ENCODE data around the gene NEK7.
"Not testable (repeated sequence)": the region's sequence is repeated elsewhere in the genome, so short reads cannot be mapped to it uniquely, and the experiment has no call there.

NEK7 gene

DNA sequence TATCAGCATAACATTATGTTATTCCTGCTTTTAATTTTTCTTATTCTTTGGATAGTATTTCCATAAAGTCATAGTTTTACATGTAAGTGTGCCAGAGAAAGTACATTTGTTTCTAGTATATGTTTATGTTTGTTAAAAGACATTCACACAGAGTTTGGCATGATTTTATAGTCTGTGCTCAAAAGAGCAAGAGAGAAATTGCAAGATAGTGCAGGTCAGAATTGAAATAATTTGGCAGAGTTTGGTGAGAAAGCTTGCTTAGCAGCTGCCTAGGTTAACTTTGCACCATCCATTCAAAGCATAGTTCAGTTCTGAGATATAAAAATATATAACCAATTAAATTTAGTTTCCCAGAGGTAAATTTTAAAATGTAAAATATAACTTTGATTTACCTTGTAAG, 17.0 kb downstream of the NEK7 start:
- DNase-seq: no peak

DNA sequence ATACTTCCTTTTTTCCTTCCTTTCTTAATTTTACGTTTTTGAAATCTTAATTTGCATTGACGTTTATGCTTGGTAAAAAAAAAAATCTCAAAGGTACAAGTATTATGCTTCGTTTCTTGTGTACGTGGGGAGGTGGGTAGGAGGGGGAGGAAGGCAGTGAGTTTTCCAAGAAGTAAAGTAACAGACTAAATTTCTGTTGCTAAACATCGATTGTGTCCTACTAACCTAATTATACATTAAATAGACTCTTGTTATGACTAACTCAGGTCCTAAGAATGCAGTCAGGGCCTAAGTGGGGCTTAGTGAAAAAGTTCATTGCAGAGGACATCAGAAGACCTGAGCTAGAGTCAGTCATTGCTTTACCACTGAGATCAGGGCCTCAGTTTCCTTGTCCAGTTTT, 17.5 kb downstream of the NEK7 start:
- no peak for DNase-seq

DNA sequence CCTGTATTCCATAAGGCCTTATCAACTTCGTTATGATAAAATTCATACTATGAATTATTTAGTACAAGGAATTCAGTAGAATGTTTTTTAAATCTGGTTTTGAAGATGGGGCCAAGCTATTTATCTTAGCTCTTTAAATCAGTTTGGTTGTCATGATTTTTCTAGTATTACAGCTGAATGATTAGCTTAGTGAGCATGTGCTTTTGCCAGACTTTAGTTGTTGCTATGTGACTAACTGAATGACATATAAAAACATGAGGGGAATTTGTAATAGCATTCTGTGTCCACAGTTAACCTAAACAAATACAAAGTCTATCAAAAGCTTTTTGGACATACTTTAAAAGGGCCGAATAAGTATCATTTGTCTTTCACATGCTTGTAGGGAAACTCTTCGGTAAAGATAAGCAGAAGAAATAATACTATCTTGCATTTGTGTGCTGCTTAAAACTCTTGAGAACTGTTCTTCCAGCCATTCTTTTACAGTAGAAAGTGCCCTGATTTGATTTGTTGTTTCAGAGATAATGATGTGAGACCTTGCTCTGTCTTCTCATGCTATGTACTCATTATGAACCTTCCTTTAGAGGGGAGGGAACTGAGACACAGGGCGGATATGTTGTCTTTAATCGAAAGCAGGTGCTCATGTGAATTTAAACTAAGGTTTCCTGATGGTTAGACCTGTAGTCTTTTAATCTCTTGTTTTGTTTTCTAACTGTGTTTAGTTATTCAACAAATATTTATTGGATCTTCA, 18.8 kb downstream of the NEK7 start:
- DNase-seq: no peak

DNA sequence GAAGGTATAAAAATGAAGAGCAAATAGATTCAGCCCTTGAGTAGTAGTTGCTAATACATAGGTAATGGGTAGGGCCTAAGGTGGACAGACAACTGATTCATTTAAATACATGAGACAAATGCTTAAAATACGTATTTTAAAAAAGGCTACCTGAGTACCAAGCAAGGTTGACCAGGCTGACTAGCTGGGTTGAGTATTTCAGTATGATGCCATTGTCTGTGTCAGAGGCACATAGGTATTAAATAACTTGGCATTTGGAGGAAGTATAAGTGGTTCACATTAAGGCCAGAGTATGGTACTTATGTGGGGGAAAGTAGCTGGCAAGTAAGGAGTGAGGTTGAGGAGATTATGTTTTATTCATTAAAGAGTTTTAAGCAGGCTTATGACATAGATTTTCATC, 19.4 kb downstream of the NEK7 start:
- DNase-seq: no peak

DNA sequence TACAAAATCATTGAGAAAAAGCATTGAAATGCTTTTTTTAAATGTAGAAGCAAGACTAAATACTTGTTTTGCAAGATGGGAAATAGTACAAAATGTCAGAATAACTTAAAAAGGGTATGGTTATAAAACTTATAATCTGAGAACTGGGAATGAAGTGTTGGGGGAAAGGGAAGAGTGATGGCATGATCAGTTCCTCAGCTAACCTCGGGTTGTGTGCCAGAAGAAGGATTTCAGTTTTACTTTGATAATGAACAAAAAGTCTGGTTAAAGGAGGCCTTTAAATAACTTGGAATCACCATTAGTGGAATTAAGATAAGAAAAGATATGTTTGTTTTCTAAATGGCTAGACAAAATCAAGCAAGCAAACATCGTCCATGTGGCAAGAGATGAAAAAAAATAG, 20.7 kb downstream of the NEK7 start:
- no peak for DNase-seq

DNA sequence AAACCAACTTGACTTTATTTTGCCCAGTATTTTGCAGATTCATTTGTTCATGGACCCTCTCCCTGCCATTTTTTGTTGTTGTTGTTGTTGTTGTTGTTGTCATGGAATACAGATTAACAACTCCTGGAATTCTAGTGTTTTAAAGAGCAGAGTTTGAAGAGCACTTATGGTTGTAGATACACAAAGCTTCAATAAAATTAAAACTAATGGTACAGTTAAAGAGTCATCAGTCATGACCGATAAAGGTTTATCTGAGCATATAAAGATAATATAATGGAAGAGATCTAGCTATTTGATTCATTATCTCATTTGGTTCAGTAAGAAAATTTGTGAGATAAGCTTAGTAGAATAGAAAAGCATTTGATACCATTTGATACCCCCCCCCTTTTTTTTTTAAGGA, 21.8 kb downstream of the NEK7 start:
- DNase-seq: no peak

DNA sequence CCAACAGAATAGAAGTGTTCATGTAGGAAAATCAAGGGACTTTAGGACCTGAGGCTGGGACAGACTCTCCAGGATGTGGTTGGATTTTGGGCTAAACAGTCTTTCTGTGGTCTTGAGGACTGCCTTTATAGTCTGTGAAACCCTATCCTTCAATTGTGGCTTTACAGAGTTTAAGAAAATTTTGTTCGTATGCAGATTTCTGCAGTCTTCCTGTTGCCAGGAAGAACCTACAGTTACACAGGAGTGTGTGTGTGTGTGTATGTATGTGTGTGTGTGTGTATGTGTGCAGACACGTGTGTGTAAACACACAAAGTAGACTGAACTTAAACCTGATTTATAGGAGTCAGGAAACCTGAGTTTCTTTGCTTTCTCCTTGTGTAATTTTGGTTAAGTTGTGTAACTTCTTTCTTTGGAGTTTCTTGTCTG, 22.8 kb downstream of the NEK7 start:
- DNase-seq: no peak

DNA sequence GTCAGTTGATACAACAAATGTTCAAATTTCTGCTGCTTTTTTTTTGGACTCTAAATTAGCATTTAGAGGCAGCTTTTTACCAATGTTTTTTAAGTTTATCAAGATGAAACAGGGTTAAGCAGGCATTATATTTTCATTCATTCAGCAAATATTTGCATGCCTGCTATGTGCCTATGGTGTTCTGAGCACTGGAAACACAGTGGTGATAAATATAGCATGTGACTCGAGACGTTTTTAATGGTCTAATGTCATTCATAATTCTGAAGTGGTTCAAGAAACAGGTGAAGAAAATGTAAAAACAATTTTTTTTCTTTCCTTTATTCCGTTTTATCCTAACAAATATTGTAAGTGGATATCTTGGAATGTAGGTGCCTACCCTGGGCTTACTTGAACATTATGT, 26.8 kb downstream of the NEK7 start:
- DNase-seq: no peak

DNA sequence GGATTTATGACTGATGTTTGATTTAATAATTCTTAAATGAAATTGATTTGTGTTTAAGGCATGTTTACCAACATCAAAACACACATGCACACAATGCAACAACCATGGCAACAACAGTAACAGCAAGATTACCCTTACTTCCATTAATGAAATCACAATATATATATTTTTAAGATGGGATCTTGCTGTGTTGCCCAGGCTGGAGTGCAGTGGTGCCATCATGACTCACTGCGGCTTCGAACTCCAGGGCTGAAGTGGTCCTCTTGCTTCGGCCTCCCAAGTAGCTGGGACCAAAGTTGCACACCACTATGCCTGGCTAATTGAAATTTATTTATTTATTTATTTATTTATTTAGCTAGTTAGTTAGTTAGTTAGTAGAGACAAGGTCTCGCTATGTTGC, 27.7 kb downstream of the NEK7 start:
- DNase-seq: no peak

DNA sequence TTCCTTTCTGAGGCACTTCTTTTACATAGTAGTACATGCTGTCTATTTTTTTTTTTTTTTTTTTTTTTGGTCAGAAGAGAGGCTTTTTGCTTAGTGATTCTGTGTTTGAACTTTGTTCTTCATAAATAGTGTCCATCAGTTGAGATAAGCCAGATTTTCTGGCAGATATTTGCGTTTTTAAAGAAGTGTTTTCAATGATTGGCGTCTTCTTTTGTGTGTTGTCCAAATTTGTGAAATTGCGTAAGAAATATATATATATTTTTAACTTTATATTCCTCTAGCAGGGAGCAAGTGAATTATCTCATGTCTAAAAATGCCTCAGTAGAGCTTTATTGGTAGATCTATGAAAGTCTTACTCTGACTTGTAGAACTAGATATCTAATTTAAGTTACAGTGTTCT, 28.3 kb downstream of the NEK7 start:
- DNase-seq: no peak

DNA sequence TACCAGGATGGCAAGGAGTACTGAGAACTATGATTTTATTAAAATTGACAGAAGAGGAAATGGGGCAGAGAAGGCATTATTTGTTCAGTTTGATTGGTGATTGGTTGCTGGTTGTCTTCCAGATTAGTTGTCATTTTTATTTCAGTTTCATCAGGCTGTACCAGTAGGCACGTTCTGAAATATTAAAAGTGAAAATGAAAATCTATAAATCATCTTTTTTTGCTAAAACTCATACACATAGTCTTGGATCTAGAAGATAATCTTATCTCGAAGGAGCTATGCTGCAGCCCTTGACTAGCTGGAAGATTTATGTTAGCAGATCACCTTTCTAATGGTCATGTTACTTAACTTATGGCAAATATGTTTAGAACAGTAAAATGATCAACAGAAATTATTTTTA, 29.0 kb downstream of the NEK7 start:
- DNase-seq: no peak

DNA sequence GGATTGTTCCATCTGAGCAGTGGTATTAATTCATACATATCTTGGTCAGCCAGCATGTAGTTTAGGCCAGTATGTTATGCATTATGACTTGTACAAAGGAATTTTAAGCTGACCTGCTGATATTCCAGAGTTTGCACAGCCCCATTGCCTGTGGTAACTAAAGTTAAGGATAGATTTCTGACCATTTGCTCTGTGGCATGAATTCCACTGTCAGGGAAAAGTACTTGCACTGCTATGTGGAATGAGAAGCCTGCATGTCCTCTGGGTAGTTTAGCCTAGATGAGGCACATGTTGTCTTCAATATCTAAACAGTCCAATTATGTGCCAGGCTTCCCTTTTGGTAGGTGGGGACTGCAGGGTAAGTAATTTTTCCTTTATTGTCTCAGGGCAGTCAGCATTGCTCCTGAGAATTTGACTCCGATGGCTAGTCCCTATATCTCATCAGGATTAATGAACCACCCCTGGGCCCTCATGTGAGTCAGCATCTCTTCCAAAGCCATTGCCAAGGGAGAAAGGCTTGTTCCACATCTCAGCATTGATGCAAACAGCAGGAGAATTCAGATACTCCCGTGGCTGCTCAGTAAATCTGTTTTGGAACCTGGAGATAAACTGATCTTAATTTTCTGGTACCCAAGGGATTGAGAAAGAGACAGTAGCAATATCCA, 30.2 kb downstream of the NEK7 start:
- no peak for DNase-seq

DNA sequence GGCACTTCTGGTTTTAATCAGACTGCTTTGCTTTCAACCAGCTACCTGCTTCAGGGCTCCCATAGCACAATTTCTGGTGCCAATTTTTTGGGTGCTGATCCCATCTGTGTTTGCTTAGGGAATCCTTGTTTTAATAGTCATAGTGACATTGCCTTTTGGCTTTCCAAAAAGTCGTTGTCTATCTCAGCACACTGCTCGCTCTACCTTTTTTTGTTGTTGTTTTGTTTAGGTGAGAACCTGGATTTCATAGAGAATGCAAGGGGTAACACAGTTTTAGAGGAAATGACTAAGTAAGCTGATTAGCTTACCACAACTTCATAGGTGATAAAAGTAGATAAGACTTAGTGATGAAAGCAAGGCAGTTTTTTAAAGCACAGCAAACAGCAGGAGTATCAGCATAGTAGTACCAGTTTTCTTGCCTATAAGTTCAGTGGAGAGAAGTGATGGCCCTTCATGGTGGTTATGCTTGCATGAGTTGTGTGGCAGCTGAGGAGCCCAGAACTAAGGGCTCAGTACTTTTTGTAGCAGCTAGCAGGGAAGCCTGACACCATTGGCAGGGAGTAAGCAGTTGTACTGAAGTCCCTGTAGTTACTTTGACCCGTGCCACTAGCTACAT, 31.3 kb downstream of the NEK7 start:
- no peak for DNase-seq

DNA sequence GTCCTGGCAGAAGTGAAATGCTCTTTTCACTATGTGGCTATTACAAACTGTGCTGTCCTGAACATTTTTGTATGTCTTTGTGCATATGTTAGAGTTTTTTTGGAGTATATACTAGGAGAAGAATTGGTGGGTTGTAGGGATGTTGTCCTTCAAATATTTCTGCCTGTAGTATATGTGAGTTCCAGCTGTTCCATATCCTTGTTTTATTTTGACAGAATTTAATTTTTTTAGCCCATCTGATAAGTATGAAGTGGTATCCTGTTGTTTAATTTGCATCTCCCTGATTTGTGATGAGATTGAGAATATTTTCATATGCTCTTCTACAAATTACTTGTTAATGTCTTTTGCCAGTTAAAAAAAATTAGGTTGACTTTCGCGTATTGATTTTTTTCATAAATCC, 34.3 kb downstream of the NEK7 start:
- no peak for DNase-seq

DNA sequence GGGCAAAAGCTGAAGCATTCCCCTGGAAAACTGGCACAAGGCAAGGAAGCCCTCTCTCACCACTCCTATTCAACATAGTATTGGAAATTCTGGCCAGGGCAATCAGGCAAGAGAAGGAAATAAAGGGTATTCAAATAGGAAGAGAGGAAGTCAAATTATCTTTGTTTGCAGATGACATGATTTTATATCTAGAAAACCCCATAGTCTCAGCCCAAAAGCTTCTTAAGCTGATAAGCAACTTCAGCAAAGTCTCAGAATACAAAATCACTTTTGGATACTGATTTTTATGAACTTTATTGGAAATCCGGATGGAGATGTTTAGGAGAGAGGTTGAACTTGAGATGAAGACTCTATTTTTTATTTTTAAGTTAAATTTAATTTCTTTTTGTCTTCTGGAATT, 37.1 kb downstream of the NEK7 start:
- DNase-seq: not testable (repeated sequence)

DNA sequence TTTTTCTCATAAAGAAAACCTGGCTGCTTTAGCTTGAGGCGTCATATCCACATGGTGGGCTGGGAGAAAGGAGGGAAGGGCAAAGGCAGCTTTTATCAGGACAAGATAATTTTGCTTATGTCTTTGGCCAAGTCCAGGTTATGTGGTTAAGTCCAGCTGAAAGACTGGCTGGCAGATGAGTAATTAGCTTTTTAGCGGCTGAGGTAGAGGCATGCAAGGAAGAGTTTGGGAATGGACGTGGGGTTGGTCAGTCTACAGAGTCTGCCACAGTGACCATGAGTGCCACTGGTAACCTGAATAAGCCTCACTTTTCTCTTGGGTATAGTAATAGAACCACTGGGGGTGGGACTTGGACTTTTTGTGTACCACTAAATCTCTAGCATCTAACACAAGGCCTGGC, 39.8 kb downstream of the NEK7 start:
- no peak for DNase-seq

DNA sequence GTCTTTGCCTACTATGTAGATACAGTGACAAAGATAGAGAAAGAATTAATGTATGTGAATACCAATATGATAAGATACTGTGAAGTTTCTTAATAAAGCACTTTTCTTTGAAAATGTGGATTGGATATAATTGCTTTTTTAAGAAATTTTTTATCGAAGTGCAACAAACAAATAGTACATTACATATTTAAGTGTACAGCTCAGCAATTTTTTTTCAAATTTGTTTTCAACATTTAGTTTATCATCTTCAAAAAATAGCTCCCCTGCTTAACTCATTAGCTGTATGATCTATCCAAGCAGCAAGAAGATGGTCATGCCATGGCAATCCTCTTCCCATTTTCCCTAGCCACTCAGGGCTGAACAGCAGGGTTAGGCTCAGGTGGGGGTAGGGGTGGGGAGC, 40.5 kb downstream of the NEK7 start:
- no peak for DNase-seq

DNA sequence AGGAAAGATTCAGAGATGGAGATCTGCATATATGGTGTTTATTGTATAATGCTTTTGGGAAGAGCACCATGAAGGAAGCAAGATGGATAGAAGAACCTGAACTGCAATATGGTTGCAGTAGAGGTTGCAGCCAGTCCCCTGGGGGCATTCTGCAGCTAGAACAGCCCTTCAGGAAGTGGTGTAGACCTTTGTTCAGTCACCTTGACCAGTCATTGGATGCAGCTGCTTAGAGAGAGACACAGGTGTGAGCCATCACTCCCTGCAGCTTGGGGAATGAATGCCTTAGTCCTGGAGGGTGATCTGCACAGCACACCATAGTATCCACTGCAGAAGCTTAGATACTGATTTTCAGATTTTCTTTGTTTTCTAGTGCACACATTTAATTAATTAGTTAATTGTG, 42.3 kb downstream of the NEK7 start:
- no peak for DNase-seq

DNA sequence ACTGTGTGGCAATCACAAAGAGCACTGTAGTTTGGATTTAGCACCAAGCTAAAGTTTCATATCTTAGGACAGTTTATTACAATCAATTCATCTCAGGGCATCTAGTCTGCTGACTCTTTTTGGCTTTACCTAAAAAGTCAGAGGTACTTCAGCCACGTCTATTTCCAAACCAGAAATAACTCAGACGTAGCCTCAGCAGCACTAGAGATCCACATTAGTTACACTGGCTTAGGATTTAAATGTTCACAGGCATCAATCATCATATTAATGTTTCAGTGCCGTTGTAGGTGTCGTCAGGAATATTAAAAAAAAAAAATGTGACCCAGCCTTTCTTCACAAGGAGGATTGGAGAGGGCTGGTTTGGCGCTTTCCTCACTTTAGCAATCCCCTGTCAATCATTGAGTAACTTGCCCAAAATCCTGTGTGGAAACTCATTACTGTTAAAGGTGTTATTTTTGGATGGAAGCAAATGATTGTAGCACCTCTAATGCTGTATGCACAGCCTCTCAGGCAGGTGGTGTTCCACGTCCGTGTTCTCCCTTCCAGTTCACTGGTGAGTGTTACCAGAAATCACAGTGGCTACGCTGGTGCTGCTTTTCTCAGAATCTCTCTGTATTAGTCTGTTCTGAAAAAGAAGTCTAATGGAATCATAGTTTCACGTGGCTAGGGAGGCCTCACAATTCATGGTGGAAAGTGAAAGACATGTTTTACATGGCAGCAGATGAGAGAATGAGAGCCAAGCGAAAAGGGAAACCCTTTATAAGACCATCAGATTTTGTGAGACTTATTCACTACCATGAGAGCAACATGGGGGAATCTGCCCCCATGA, 45.4 kb downstream of the NEK7 start:
- DNase-seq: no peak

DNA sequence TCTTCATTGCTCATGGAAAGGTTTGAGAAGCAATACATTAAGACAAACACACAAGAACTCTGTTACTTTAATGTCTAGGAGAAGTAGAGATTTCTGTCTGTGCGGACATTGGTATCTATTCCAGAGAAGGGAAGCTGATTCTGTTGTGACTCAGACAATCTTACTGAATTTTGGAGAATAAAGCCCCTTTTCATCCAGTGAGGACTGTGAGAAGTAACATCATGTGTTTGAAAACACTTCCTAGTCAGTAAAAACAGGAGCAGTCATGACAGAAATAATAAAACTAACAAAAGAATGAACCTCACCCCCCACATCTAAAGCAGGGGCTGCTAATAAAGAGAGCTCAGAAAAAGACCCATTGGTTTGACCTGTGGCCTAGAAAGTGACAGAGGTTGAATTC, 46.6 kb downstream of the NEK7 start:
- DNase-seq: no peak

DNA sequence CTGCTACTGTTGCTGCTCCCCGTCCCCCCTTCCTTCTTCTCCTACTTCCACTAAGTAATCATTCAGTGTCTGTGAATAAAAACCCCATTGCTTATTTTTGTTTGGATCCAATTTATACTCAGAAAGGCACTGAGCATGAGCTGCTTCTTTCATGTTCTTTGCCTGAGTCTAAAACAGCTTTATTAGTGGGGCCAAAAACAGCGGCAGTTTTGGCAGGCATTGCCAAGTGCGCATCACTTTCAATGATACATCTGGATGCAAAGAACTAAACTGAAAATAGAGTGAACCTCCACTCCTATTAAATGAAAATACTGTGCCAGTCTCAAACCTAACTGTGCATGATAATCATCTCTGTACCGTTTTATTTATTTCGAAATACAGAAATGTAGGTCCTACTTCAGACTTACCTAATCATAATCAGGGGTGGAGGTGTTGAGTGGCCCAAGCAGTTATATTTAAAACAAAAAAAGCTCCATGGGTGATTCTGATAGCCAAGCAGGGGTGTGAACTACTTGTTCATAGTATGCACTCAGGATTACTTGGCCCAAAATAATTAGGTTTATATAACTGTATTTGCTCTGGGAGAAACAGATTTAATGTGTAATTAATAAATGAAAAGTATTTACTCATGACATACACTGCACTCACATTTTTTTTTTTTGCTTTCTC, 48.4 kb downstream of the NEK7 start:
- no peak for DNase-seq

DNA sequence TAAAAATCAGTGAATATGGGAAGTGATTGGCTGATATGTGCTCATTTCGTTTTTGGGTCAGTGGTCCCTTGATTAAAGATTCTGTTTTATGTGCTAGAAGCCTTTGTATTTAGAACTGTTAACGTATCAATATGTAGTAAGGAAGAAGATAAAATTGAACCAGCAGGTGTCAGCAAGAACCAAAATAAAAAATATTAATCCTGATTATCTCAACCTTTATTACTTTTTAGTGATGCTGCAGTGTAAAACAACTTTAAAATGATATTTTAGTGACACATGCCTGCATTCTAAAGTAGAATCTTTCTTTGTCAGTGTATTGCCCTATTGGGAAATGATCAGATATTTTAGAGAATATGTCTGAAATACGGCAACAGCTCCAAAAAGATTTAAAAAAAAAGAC, 49.5 kb downstream of the NEK7 start:
- no peak for DNase-seq

DNA sequence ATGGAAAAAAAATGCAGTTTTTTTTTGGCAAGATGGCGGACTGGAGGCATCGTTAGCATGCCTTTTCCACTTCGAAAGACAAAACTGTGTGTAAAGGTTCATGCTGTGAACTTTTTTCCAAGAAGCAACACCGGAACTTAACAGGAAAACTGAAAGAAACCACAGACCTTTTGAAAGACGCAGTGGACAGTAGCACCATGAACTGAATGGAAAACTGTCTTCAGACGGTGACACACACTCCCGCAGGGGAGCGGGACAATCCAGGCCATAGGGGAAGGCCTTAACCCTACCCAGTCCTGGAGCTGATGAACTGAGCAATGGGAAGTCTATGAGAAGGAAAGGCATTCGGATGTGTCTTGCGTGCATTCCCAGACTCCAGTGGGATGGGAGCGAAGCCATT, 54.9 kb downstream of the NEK7 start:
- no peak for DNase-seq

Measured in NCI-H1105 (cell line).